HG02588 (cell line): Measurements from ENCODE around the gene NOVA2.

Source experiments
- ATAC-seq: cut with Tn5 transposase; IDR thresholded peaks from one replicate; pipeline ENCODE4 v1.9.1; 2021; ENCODE audit warnings: mild to moderate bottlenecking, moderate library complexity; ENCODE audit not compliant: unreplicated experiment

Gene NOVA2

DNA sequence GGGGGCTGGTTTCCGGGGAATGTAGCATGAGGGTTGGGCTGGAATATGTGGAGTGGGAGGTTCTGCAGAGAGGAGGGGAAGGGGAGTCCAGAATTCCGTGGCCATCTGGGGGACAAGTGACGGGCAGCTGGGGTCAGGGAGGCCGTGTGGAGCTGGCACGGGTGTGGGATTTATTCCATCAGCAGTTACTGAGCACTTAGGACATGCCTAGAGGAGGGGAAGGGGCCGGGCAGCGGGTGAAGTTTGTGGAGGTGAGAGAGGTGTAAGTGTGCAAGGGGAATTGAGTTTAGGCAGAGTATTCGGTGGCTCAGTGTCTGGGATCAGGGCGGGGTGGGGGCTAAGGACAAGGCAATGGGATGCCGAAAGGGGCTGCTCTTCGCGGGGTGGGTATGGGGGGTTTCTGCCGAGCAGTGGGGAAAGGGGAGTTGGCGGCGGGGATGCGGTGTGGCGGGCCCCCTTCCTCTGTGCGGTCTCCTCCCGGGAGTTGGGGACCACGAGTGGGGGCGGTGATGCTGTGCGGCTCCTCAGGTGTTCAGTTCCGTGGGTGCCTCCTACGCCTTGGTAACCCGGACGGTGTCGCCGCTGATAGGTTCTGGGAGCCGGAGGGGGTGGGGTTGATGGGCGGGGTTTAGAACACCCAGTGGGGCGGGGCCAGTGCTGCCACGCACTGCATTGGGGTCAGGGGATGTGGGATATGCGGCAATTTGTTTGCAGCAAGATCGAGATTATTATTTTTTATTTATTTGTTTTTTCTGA lies 27.0 kb upstream of the NOVA2 start:
- no peak for ATAC-seq

DNA sequence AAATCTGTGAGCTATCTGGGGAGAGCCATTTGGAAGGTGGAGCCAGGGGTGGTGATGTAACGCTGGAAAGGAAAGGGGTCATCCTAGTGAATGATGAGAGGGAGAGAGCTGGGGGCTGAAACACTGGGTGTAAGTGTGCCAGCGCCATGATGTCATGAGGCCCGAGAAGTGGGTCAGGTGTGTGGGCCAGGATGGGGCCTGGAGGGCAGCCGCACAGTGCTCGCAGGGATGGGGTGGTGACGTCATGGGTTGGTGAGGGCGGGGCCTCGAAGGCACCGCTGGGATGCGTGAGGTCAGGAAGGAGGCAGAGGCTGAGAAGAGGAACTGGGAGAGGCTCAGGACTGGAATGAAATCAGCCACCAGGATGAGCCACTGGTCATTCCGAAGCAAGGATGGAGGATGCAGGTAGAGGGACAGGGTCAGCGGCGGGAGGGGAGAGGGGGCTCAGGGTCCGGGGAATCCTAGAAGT lies 26.0 kb upstream of the NOVA2 start:
- ATAC-seq = no peak

DNA sequence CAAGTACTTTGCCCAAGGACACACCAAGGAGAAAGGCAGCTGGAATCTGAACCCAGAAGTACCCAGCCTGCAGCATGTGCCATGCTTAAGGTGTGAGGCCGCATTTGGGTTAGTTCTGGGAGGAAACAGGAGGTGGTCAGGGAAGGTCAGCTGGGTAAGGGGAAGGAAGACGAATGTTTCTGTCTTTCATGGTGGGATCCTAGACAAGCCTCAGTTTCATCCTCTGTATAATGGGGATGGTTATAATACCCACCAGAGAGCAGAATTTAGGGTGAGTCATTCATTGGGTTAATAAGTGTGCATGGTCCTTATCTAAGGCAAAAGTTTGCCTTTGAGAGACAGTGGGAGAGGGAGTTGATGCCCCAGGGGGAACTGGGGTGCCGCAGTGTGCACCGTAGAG lies 25.2 kb upstream of the NOVA2 start:
- no peak for ATAC-seq

DNA sequence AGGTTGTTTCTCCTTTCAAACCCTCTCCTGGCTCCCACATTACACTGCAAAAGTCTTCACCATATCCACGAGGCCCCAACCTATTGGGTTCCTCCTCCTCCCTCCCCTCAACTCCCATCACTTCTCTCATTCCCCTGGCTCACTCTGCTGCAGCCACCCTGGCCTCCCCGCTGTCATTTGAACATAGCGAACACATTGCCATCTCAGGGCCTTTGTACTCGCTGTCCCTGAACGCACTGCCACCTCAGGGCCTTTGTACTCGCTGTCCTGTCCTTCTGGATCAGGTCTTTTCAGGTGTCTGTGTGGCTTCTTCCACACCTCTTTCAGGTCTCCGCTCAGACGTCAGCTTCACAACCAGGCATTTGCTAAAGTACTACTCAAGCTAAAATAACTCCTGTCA lies 23.3 kb upstream of the NOVA2 start:
- no peak for ATAC-seq

DNA sequence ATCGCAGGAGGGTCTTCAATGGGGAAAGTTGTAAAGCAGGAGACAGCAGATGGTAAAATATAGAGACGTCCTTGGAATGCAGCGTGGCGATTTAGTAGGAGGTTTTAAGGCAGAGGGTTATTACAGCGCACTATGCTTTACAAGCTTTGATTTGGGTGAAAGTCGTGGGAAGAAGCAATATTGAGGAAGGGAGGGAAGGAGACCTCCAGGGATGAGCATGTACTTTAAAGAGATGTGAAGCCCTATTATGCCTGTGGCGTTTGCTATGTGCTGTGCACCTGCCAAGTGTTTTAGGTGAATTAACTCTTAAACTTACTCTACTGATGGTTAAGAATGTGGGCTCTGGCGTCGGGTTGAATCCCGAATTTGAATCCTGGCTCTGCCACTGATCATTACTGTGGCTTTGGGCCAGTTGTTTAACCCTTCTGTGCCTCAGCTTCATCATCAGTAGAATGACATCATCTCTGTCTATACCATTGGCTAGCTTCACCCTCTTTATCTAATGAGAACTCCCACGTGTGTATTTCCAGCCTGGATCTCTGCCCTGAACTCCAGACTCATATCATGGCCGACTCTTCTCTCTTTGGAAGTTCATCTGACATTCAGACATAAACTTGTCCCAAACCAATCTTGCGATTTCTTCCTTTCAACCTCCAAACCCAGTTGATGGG lies 22.2 kb upstream of the NOVA2 start:
- no peak for ATAC-seq

DNA sequence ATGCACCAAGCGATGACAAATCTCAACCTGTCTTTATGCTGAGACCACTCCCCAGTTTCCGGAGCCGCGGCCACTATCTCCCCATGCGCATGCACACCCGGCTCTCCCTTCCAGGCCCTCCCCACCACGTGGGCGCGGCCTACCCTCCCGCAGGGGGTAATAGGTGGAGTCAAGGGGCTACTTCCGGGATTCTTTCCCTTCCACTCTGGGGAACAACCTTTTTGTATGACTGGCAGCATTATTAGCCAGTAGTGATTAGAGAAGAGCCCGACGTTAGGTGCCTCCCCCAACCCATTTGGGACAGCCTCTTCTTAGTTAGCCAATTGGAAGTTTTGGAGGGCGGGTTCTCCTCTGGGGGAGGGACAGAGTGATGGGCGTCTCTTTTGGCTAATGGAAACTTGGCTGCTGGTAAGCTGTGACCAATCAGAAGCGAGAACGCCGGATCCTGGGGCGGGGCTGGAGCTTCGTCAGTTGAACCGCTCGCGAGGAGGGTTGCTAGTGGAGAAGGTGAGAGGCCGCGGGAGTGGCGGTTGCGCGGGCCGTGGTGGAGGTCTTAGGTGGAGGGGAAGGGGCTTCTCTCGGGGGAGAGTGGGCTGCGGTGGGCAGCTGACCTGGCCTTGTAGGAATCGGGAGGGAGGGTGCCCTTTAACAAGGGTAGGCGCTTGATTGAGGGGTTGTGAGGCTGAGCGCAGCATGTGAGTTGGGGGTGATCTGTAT lies 21.5 kb upstream of the NOVA2 start, which contains the start of gene CCDC61:
TSS of gene CCDC61 (plus strand) at position 470 of the 717 bp plus-strand sequence. CDS start 7,552 bp downstream, outside the sequence.
- ATAC-seq = peak; percentile 96

DNA sequence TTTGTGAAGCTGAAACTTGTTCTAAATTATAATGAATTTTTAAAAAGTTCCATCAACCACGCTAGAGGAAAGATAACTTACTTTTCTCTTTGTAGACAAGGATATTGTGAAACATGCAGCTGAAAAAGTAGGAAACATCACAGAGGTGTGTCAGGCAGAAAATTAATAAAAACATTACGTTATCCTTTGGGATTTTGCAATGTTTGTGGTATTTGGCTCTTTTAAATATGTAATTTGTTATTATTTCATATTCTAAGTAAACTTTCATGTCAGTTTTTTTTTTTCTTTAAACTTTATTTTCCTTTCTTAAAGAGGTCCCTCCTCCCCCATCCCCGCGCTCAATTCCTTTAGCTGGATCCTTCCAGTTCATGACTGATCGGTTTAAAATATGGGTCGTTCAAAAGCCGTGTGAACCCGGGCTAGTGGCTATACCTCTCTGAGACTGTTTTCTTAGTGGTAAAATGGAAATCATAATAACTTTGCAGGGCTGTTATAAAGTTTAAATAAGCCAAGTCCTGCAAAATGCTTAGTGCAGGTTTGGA lies 20.9 kb upstream of the NOVA2 start:
- ATAC-seq = peak; percentile 3

DNA sequence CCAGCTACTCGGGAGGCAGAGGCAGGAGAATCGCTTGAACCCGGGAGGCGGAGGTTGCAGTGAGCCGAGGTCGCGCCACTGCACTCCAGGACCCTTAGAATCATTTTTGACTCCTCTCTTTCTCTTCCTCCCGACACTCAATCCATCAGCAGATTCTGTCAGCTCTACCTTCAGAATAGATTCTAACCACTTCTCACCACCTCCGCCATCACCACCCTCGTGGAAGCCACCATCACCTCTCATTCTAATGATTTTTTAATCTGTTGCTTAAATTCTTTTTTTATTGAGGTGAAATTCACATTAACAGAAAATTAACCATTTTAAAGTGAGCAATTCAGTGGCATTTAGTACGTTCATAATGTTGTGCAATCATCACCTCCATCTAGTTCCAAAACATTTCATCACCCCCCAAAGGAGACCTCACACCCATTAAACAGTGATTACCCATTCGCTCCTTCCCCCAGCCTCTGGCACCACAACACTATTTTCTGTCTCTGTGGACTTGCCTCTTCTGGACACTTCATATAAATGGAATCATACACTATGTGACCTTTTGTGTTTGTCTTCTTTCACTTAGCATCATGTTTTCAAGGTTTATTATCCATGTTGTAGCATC lies 16.6 kb upstream of the NOVA2 start:
- ATAC-seq = no peak

DNA sequence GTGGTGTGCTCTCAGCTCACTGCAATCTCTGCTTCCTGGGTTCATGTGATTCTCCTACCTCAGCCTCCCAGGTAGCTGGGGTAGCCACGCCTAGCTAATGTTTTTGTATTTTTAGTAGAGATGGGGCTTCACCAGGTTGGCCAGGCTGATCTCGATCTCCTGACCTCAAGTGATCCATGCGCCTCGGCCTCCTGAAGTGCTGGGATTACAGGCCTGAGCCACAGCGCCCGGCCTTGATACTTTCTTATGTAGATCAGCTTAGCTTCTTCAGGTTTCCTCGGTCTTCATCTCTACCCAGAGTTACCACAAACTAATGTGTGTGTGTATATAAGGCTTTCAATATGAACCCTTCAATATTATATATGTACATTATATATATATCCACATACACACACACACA lies 11.7 kb upstream of the NOVA2 start:
- no peak for ATAC-seq

DNA sequence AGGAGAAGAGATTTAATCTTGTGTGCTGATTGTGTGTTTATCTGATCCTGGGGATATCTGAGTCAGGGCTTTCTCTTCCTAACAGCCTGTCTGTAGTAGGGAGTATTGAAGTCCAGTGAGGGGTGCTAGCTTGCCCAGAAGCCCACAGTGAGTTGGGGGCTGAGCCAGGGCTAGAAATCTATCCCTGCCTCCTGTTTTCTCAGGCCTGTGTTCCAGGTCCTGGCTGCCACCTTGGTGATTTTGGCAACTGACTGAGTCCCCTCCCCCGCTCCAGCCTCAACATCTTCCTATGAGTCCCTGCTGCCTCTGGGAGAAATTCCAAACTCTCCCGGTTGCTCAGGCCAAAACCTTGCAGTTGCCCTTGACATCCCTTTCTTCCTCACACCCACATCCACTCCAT lies 7.7 kb upstream of the NOVA2 start:
- no peak for ATAC-seq

DNA sequence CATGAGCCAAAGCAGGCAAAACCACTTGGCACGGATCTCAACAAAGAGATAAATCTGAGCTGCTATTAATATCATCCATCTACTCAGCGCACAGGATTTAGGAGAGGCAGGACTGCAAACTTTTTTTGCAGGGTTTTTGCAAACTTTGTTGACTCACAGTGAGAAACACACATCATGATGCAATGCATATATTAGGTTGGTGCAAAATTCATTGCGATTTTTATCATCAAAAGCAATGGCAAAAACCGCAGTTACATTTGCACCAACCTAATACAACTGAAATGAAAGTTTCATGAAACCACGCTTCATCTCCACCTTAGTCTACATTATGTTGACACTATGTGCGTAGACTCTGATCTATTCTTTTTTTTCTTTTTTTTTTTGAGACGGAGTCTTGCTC lies 4.5 kb upstream of the NOVA2 start:
- ATAC-seq = no peak

DNA sequence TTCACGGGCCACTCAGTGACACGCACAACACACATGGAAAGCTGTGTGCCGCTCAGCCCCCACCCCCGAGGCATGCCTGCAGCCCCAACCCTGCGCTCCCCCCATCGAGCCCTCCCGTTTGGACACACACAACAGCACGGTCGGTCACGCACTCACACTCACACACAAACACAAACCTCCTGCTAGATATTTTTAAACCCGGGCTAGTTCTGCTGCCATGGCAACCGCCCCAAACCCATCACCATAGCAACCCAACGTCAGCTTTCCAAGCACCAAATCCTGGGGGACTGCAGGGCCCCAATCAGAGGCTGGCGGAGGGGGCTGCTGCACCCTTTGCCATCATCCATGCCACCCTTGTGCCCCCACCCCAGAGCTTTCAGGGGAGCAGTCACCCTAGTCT lies 2.5 kb upstream of the NOVA2 start:
- ATAC-seq = no peak

DNA sequence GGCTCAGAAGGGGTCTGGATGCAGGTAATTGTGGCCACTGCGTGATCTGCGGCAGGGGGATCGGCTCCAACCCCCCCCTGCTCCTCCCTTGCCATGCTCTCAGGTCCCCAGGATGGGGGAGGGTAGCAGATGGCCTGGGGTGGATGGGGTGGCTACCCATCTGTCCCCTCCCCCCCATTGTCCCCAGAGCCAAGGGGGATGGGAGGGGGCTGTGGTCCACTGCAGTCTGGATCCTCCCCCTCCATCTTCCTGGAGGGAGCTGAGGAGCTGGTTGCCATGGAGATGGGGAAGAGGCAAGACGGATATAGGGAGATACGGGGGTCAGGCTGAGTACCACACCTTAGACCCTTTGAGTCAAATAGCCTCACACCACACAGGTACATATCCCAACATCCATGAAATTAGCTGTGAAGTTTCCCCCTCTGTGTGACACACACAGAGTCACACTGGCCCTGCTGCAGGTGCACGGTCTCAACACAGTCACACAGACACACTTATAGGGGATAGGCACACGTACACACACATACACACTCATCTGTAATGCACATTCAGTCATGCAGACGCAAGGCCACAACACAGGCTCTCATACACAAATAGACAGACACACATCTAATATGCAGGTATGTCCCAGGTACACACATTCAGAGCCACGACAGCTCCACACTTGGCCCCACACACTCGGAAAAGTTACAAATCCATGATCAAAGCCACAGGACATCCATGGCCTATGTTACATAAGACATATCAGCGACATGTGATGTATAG lies 1.8 kb upstream of the NOVA2 start:
- no peak for ATAC-seq

DNA sequence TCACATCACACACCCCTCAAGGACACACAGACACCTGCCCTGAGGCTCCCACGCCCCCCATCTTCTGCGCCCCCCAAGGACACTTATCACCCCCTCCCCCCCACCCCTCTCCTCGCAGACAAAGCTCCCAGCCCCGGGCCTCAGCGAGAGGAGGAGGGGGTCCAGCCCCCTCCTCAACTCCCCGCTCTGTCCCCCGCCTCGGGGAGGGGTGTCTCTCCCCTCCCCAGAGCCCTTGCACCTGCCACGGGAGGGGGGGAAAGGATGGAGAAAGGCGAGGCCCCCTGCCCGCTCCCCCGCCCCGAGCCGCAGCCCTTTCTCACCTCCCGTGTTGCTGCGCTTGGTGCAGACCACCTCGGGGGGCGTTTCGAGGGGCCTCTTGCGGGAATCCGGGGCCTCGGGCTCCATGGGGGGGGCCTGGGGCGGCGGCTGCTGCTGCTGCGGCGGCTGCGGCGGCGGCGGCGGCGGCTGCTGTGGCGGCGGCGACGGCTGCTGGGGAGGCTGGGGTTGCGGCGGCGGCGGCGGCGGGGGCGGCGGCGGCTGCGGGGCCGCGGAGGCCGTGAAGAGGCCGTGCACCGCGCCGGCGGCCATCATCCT lies 621 bp downstream of the NOVA2 start:
- no peak for ATAC-seq

DNA sequence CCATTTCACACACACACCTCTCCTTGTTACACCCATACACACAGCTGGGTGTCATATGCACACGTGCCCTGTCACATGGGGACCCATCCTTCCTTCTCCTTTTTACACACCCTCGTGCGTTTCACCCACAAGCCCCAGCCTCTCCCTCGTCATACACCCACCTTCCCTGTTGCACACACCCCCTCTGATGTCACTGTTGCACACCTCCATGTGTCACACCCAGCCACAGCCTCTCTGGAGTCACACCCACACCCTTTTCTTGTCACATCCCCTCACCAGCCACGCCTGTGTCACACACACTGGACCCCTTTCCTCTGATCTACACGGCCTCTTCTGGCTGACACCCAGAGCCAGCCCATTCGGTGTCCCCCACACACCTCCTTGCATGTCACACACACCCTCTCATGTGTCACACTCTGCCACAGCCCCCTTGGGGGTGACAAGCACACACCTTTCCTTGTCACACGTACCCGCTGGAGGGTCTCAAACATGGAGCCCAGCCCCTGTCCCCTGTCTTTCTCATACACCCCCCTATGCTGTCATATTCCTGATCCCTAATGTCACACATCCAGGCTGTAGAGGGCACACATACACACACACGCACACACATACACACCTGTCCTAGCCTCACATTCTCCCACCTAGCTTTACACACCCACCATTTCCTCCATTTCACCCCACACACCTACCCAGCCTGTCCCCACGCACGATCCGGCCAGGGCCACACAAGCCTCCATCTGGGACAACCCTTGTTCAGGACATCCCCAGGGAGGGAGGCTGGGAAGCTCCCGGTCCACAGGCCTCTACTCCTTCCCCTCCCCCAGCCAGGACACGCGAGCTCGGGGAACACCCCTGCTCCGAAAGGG lies 1.4 kb downstream of the NOVA2 start:
- no peak for ATAC-seq

DNA sequence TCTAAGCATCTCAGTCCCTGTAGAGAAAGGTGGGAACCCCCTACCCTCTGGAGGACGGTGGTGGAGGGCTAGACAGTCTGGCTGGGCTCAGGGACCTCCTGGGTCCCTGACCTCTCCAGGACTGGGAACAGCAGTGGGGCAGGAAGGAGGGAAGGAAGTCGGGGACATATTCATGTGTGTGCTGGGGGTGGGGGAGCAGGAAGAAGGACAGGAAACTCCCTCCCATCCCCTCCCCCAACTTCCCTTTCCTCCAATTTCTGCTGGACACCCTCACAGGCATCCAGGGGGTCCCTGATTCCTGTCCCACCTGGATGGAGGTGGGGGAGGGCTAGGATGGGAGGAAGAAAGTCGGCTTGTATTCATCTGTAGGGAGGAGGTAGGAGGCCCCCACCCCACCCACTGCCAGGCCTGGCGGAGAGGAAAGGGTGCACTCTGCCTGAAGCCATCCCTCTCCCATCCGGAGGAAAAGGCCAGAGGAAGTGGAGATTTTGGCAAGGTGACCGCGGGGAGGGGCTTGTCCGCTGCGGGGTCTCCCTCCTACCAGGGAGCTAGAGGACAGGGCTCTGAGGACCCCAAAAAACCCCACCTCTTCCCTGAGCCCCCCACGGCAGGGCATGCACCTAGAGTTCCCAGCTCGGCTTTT lies 2.3 kb downstream of the NOVA2 start:
- ATAC-seq = no peak

DNA sequence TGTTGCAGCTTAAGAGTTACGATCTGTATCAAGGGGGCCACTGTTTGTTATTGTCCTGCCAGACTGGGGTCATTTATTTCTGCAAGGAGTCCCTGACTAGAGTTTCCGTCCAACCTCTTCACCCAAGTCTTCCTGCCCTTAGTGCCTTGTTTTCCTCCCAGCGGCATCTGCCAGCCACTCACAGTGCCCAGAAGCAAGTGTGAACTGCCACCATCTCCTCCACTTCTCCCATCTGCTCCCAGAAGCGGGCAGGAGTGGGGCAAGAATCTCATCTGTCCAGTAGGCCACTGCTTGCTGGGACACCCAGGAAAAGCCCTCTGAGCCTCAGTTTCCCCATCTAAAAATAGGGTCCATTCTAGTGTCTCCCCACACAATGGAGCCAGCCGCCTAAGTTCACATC lies 4.0 kb downstream of the NOVA2 start:
- ATAC-seq = no peak

DNA sequence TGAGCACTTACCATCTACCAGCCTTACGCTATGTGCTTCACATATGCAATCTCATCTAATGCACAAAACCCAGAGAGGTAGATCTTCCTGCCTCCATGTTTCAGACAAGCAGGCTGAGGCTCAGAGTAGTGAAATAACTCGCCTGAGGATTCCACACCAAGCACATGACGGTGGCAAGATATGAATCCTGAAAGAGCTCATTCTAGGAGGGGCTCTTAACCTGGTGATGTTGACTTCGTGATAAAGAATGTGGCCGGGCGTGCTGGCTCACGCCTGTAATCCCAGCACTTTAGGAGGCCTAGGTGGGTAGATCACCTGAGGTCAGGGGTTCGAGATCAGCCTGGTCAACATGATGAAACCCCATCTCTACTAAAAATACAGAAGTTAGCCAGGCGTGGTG lies 5.0 kb downstream of the NOVA2 start:
- no peak for ATAC-seq

DNA sequence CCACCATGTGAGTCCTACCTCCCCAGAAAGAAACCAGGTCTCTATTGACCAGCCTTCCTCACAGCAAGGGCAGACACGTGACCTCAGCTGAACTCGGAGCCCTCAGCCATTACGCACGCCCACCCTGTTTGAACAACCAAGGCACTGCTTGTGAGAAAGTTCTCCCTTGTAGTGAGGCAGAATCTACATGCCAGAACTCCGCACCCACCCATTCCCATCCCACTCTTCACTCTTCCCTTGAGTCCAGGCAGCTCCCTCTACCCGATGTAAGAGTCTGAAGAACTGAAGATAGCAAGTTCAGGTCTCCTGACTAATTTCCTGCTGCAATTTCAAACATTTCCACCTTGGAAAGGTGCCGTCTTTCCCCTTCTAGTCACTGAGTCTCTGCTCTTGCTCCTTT lies 6.4 kb downstream of the NOVA2 start:
- ATAC-seq = no peak
